OCI-LY3 (cell line): ENCODE results near the gene FRMD4A.

ENCODE experiments used
- H2AFZ ChIP-seq: fragments of 200-600, 300-600 bp; shearing (Covaris generic); 2 replicates; pipeline ENCODE4 v1.6.0; 2014; ENCODE audit warnings: antibody characterized with exemption, low read depth, low read length
- H3K27ac ChIP-seq: fragments of 200-600, 300-600 bp; sonication (generic); 2 replicates; pipeline ENCODE4 v1.5.1; 2014; ENCODE audit warnings: mild to moderate bottlenecking, low read length, moderate library complexity, mixed read lengths
- H3K27me3 ChIP-seq: fragments of 200-600, 300-600 bp; sonication (generic); 2 replicates; pipeline ENCODE4 v1.6.1; 2014; ENCODE audit warnings: low read depth, low read length, mixed read lengths
- H3K36me3 ChIP-seq: fragments of 200-600, 300-600 bp; sonication (generic); replicated peaks from 2 replicates; pipeline ENCODE3; 2014; ENCODE audit warnings: low read depth, low read length, mixed read lengths
- H3K4me1 ChIP-seq: fragments of 300-600, 200-600 bp; sonication (generic); 2 replicates; pipeline ENCODE4 v1.6.1; 2014; ENCODE audit warnings: low read length, mixed read lengths
- H3K4me2 ChIP-seq: fragments of 200-600, 300-600 bp; sonication (generic); 2 replicates; pipeline ENCODE4 v1.6.1; 2014; ENCODE audit warnings: low read length, mixed read lengths
- H3K4me3 ChIP-seq: fragments of 300-600, 200-600 bp; sonication (generic); 2 replicates; pipeline ENCODE4 v1.5.1; 2014; ENCODE audit warnings: antibody characterized with exemption, mild to moderate bottlenecking, low read length, moderate library complexity
- H3K79me2 ChIP-seq: fragments of 300-600, 200-600 bp; shearing (Covaris generic); 2 replicates; pipeline ENCODE4 v1.6.1; 2014; ENCODE audit warnings: mild to moderate bottlenecking, low read length, mixed read lengths
- H3K9ac ChIP-seq: fragments of 300-600, 200-600 bp; shearing (Covaris generic); 2 replicates; pipeline ENCODE4 v1.6.0; 2014; ENCODE audit warnings: mild to moderate bottlenecking, low read length, moderate library complexity
- H3K9me3 ChIP-seq: fragments of 200-600, 300-600 bp; shearing (Covaris generic); 2 replicates; pipeline ENCODE4 v1.6.1; 2014; ENCODE audit warnings: low read length, mixed read lengths; ENCODE audit not compliant: insufficient read depth
- H4K20me1 ChIP-seq: fragments of 200-600, 300-600 bp; sonication (generic); 2 replicates; pipeline ENCODE4 v1.6.1; 2016; ENCODE audit warnings: low read length, mixed read lengths; ENCODE audit not compliant: insufficient read depth
- EZH2phosphoT487 ChIP-seq: fragments of 200-600 bp; shearing (Covaris generic); IDR thresholded peaks from 2 replicates; pipeline ENCODE4 v1.6.1; 2018; ENCODE audit warnings: antibody characterized with exemption, mixed run types, low read depth
- TF ChIP-seq, protein P1 (sequence below): fragments of 200-600, 300-600 bp; sonication (generic); IDR thresholded peaks from 2 replicates; pipeline ENCODE4 v1.5.1; 2014; ENCODE audit warnings: antibody characterized with exemption, low read length, low read depth

Gene FRMD4A

DNA sequence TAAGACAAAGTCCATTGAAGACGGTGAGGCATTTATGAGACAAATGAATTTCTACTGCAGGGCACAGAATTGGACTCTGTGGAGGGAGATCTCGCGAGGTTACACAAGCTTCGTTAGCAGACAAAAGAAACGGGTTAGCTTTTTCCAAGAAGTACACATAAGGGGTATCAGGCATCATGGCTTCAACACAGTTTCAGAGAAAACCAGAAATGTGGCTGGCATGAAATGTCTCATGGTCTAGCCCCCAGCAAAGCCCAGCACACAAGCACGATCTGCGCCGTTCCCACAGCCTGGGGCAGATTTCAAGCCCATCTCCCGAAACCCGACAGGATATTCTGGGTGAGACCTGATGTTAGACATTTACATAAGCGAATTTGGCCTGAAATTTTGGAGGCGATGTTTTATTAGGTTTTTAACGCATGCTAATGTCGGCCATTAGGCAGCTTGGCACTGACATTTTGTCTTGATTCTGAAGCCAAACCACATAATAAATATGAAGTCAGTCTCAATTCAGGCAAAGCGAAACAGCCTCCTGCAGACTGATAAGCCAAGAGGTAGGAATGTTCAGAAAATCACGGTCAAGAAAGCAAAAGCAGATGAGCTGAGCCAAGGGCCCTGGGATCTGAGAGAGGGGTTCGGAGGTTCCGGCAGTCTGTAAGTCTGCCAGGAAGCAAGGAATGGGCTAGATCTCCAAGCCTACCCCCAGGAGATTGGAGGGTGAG, 503.5 kb downstream of the FRMD4A start:
- Histone ChIP-seq H3K36me3 (no peaks in the 10 kb centered on the region), H4K20me1 (no peaks in the 10 kb centered on the region), H3K9me3 (no peaks in the 10 kb centered on the region), H3K27me3 (peaks cover 20% of the 10 kb centered on the region), H3K4me2 (no peak overlapping the region), H3K79me2 (no peaks in the 10 kb centered on the region), H3K4me1 (peaks cover 24% of the 10 kb centered on the region), H2AFZ (no peak overlapping the region), H3K27ac (no peak overlapping the region), H3K9ac (no peak overlapping the region), H3K4me3 (no peak overlapping the region)
- TF ChIP-seq, protein P1, sequence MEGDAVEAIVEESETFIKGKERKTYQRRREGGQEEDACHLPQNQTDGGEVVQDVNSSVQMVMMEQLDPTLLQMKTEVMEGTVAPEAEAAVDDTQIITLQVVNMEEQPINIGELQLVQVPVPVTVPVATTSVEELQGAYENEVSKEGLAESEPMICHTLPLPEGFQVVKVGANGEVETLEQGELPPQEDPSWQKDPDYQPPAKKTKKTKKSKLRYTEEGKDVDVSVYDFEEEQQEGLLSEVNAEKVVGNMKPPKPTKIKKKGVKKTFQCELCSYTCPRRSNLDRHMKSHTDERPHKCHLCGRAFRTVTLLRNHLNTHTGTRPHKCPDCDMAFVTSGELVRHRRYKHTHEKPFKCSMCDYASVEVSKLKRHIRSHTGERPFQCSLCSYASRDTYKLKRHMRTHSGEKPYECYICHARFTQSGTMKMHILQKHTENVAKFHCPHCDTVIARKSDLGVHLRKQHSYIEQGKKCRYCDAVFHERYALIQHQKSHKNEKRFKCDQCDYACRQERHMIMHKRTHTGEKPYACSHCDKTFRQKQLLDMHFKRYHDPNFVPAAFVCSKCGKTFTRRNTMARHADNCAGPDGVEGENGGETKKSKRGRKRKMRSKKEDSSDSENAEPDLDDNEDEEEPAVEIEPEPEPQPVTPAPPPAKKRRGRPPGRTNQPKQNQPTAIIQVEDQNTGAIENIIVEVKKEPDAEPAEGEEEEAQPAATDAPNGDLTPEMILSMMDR, result no peak
- no peak for TF ChIP-seq EZH2phosphoT487

- no peaks in the 10 kb centered on the region for H3K79me2 ChIP-seq
- no peak overlapping the region for H2AFZ ChIP-seq
- TF ChIP-seq, protein P1, result no peak
- TF ChIP-seq EZH2phosphoT487, result no peak
- peaks cover 15% of the 10 kb centered on the region for H3K4me1 ChIP-seq
- no peak overlapping the region for H3K9ac ChIP-seq
- H3K27me3 ChIP-seq, result peaks cover 30% of the 10 kb centered on the region
- no peak overlapping the region for H3K4me3 ChIP-seq
- H3K4me2 ChIP-seq, result no peak overlapping the region
- no peaks in the 10 kb centered on the region for H4K20me1 ChIP-seq
- no peaks in the 10 kb centered on the region for H3K36me3 ChIP-seq
- H3K27ac ChIP-seq, result no peak overlapping the region
- no peaks in the 10 kb centered on the region for H3K9me3 ChIP-seq
These were observed 506.9 kb downstream of the FRMD4A start for GRCh38 chr10:13823709-13824405.

DNA sequence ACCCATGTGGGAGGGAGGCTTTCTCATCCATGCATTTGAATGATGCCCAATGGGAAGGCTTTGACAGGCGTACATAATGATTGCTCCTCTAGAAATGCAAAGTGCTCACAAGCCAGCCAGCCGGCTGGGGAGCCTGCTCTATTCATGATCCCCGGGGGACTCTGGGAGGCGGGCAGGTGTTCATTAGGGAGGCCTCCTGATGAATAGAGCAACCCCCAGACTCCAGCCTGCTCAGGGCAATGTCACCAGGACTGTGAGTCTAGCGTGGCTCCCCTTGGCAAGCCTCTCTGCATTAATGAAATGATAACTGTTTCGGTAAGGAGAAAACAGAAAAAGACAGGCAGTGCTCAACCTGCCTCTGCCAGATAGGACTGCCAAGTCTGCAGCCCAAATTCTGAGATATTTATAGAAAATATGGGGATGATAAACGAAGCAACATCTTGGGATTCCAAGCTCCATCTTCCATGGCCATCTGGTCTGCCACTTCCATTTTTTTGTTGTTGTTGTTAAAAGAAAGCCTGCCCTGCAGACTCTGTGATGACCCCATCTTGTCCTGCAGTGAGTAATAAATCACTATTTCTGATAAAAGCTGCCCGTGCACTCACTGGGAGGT, 507.5 kb downstream of the FRMD4A start:
- no peaks in the 10 kb centered on the region for H3K79me2 ChIP-seq
- no peak overlapping the region for H3K4me3 ChIP-seq
- H3K36me3 ChIP-seq, result no peaks in the 10 kb centered on the region
- H3K27ac ChIP-seq, result no peak overlapping the region
- peaks cover 15% of the 10 kb centered on the region for H3K4me1 ChIP-seq
- H4K20me1 ChIP-seq, result no peaks in the 10 kb centered on the region
- H2AFZ ChIP-seq, result no peak overlapping the region
- H3K4me2 ChIP-seq, result no peak overlapping the region
- no peak overlapping the region for H3K9ac ChIP-seq
- H3K9me3 ChIP-seq, result no peaks in the 10 kb centered on the region
- H3K27me3 ChIP-seq, result peaks cover 30% of the 10 kb centered on the region
- TF ChIP-seq, protein P1, result no peak

- Histone ChIP-seq H3K9ac (no peak overlapping the region), H3K79me2 (no peaks in the 10 kb centered on the region), H3K9me3 (no peaks in the 10 kb centered on the region), H3K27ac (no peak overlapping the region), H3K4me3 (no peak overlapping the region), H3K4me2 (no peak overlapping the region), H3K36me3 (no peaks in the 10 kb centered on the region), H3K4me1 (peaks cover 15% of the 10 kb centered on the region), H2AFZ (no peak overlapping the region), H3K27me3 (peaks cover 30% of the 10 kb centered on the region), H4K20me1 (no peaks in the 10 kb centered on the region)
- no peak for TF ChIP-seq EZH2phosphoT487
- TF ChIP-seq, protein P1, result no peak
These were observed 508.2 kb downstream of the FRMD4A start for GRCh38 chr10:13822490-13822889.
